ENCODE data around the gene MORC2. TPM values are rescaled to one million over a fixed set of nuclear protein-coding genes. Genes with fewer than 3 reads are reported as not detected.

The MORC2 gene
- total RNA-seq, result 10 to 100 TPM; 12.8 to 22.9 (median 19.6) TPM

DNA sequence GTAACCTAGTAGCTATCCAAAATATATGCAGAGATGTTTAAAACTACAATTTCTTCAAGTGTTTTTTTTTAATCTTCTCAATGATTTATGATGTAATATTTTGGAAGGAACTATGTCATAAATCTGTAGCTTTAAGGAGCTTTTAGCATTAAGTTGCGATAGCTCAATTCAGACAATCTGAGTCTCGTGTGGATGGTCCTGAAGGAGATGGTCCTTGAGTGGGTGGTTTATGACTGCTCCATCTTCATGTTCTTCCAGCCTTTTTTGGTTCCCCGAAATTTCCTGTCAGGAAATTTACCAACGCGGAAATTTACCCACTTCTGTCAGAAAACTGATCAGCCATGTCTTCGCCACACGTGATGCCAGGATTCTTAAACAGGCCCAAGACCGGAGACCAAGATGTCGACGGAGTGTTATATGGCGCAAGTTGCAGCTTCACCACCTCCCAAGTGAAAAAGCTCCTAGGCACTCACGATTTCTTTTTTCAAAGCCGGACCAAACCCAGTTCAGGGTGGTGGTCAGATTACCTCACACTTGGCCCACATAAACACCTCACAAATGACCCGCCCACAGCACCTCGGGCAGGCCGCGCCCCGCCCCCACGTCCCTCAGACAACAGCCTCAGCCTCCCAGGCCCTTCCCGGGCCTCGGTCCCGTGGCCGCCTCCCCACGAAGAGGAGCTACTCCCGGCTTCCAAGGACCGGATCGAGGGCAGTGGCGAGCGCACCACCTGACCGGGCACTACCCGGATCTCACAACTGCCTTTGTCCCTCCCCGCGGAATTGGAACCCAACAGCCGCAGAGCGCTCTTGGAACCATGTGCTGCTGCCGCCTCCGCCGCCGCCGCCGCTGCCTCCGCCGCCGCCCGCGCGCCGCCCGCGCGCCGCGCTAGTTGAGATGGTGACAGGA is at the start of gene MORC2:
MORC2 (minus strand) TSS at position 760 of the 909 bp plus-strand sequence. CDS start 885 bp downstream, outside the sequence.
- no peak for TF ChIP-seq CTCF (IDR thresholded peaks at IDR 0.05)
- TF ChIP-seq POLR2AphosphoS5 (IDR thresholded peaks at IDR 0.05), result peak in 1 of 3 donors; percentile 4
- peak in 1 of 2 donors; percentile 66 for DNase-seq (ENCODE audit: low spot score in 2 of 2)
- intact Hi-C loops (cut with DNase I; ENCODE audit: low total_unique reads), result no loop called here
- H3K9me3 ChIP-seq, result peaks cover 19 to 31% of the 10 kb centered on the region in 2 donors
- peaks cover 15% of the 10 kb centered on the region for H3K36me3 ChIP-seq
- H3K27me3 ChIP-seq, result no peaks in the 10 kb centered on the region
- peak within 1 kb of the TSS; percentile 84 to 98 (median 86) for H3K4me3 ChIP-seq
- H3K27ac ChIP-seq, result peak within 1 kb of the TSS; percentile 94 to 98
- peaks cover 0 to 9% of the 10 kb centered on the region in 2 donors for H3K4me1 ChIP-seq

GRCh38 chr22:31005535-31005934 is 37.0 kb upstream of the MORC2 start:
- intact Hi-C loops (cut with DNase I; ENCODE audit: low total_unique reads), result no loop called here

GRCh38 chr22:31001124-31001770 is 32.7 kb upstream of the MORC2 start:
- no peaks in the 10 kb centered on the region for H3K36me3 ChIP-seq
- no peak for TF ChIP-seq CTCF (IDR thresholded peaks at IDR 0.05)
- TF ChIP-seq POLR2A (IDR thresholded peaks at IDR 0.05), result no peak
- TF ChIP-seq POLR2AphosphoS5 (IDR thresholded peaks at IDR 0.05), result no peak

More at GRCh38 chr22:31005535-31005934, 37.0 kb upstream of the MORC2 start:
- Histone ChIP-seq H3K4me1 (no peaks in the 10 kb centered on the region), H3K36me3 (no peaks in the 10 kb centered on the region), H3K27ac (no peak overlapping the region), H3K27me3 (no peaks in the 10 kb centered on the region), H3K9me3 (peaks cover 13 to 16% of the 10 kb centered on the region in 2 donors), H3K4me3 (no peak overlapping the region)
- no peak for DNase-seq (ENCODE audit: low spot score in 2 of 2)
- TF ChIP-seq CTCF (IDR thresholded peaks at IDR 0.05), result no peak
- TF ChIP-seq POLR2AphosphoS5 (IDR thresholded peaks at IDR 0.05), result no peak
- no peak for TF ChIP-seq POLR2A (IDR thresholded peaks at IDR 0.05)

DNA sequence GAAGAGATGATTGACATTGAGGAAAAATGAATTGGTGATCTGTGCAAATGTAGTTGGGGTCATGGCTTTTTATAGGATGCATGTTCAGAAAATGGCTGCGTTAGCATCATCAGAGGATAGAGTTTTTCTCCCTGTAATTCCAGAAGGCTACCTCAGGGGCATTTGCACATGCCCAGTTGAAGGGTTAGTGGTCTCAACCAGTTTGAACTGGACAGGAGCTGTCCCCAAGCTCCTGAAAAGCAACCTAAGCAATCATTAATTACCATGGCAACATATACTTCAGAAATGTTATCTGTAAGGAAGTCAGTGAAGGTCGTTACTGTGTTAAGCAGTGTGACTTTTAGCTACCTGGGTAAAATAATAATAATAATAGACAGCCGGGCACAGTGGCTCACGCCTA is 29.8 kb upstream of the MORC2 start:
- H3K4me3 ChIP-seq, result no peak overlapping the region
- intact Hi-C loops (cut with DNase I; ENCODE audit: low total_unique reads), result no loop called here
- H3K9me3 ChIP-seq, result no peaks in the 10 kb centered on the region
- no peaks in the 10 kb centered on the region for H3K36me3 ChIP-seq
- TF ChIP-seq POLR2A (IDR thresholded peaks at IDR 0.05), result no peak
- TF ChIP-seq POLR2AphosphoS5 (IDR thresholded peaks at IDR 0.05), result no peak
- no peak for TF ChIP-seq CTCF (IDR thresholded peaks at IDR 0.05)
- DNase-seq (ENCODE audit: low spot score in 2 of 2), result no peak
- H3K4me1 ChIP-seq, result no peaks in the 10 kb centered on the region
- H3K27me3 ChIP-seq, result no peaks in the 10 kb centered on the region
- H3K27ac ChIP-seq, result no peak overlapping the region

More at GRCh38 chr22:31001124-31001770, 32.7 kb upstream of the MORC2 start:
- Histone ChIP-seq H3K27ac (no peak overlapping the region), H3K27me3 (no peaks in the 10 kb centered on the region), H3K9me3 (peaks cover 13 to 16% of the 10 kb centered on the region in 2 donors), H3K4me1 (no peaks in the 10 kb centered on the region), H3K4me3 (no peak overlapping the region)
- no peak for DNase-seq (ENCODE audit: low spot score in 2 of 2)
- intact Hi-C loops (cut with DNase I; ENCODE audit: low total_unique reads), result no loop called here

DNA sequence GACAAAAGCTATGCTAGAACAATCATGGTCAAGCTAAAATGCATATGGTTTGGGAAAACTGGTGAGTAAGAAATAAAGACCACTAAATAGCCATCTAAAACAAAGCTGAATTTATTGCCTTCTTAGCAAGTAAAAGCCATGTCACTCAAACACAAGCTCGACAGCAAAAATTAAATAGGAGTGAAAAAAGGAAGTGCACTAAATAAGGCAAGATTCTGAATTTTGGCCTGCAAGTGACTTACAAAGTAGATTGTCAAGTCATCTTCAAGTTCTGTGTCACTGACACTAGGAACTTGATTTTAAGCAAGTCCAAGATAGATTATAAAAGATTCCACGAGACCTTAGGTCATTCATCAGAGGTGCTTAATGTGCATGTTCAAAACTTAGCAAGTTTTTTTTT is 27.9 kb upstream of the MORC2 start:
- DNase-seq (ENCODE audit: low spot score in 2 of 2), result no peak
- Histone ChIP-seq H3K4me3 (no peak overlapping the region), H3K27ac (no peak overlapping the region), H3K27me3 (no peaks in the 10 kb centered on the region), H3K9me3 (peaks cover 5 to 8% of the 10 kb centered on the region in 2 donors), H3K36me3 (no peaks in the 10 kb centered on the region), H3K4me1 (no peaks in the 10 kb centered on the region)
- TF ChIP-seq POLR2AphosphoS5 (IDR thresholded peaks at IDR 0.05) (no peak), POLR2A (IDR thresholded peaks at IDR 0.05) (no peak), CTCF (IDR thresholded peaks at IDR 0.05) (no peak)
- intact Hi-C loops (cut with DNase I; ENCODE audit: low total_unique reads), result no loop called here

Measured in breast epithelium (tissue), 4 donors.